Trophoblast cell (in vitro differentiated cells and primary cell): Measurements from ENCODE around the gene PHETA2.

ENCODE experiments used
- DNase-seq, 2 donors: peaks; one replicate each; pipeline ENCODE4 v3.0.0-alpha.2; 2016
- H2AFZ ChIP-seq: 2 replicates; pipeline ENCODE4 v1.6.1; 2013; ENCODE audit warnings: low read length, moderate library complexity, mild to moderate bottlenecking; ENCODE audit not compliant: insufficient read depth, poor library complexity
- H2AK5ac ChIP-seq: 2 replicates; pipeline ENCODE4 v1.6.1; 2013; ENCODE audit warnings: mild to moderate bottlenecking, low read length
- H2BK120ac ChIP-seq: 2 replicates; pipeline ENCODE4 v1.6.1; 2013; ENCODE audit warnings: low read length, mild to moderate bottlenecking, moderate library complexity; ENCODE audit not compliant: insufficient read depth, poor library complexity
- H2BK12ac ChIP-seq: 2 replicates; pipeline ENCODE4 v1.6.1; 2013; ENCODE audit warnings: mild to moderate bottlenecking, low read length, moderate library complexity
- H2BK5ac ChIP-seq: 2 replicates; pipeline ENCODE4 v1.6.1; 2013; ENCODE audit warnings: low read length, low read depth, moderate library complexity, mild to moderate bottlenecking; ENCODE audit not compliant: poor library complexity
- H3K14ac ChIP-seq: 2 replicates; pipeline ENCODE4 v1.6.1; 2013; ENCODE audit warnings: mild to moderate bottlenecking, low read length
- H3K18ac ChIP-seq: 2 replicates; pipeline ENCODE4 v1.6.1; 2013; ENCODE audit warnings: mild to moderate bottlenecking, low read length
- H3K23ac ChIP-seq: 2 replicates; pipeline ENCODE4 v1.6.1; 2013; ENCODE audit warnings: low read length
- H3K27ac ChIP-seq: 2 replicates; pipeline ENCODE4 v1.5.1; 2013; ENCODE audit warnings: low read depth, mild to moderate bottlenecking, inconsistent platforms, low read length, moderate library complexity
- H3K27me3 ChIP-seq: 2 replicates; pipeline ENCODE4 v1.6.1; 2013; ENCODE audit warnings: inconsistent platforms, mild to moderate bottlenecking, low read length, moderate library complexity; ENCODE audit not compliant: insufficient read depth
- H3K36me3 ChIP-seq, 2 experiments: 1 replicate in 1 of 2; 2 replicates in 1 of 2; pipeline ENCODE4 v1.6.1; 2013; ENCODE audit warnings: low read length in 2 of 2, mild to moderate bottlenecking in 2 of 2, moderate library complexity in 1 of 2; ENCODE audit not compliant: insufficient read depth in 2 of 2, control insufficient read depth in 1 of 2
- H3K4ac ChIP-seq: 2 replicates; pipeline ENCODE4 v1.6.1; 2013; ENCODE audit warnings: low read depth, mild to moderate bottlenecking, low read length, moderate library complexity
- H3K4me1 ChIP-seq, 2 experiments: 1 replicate in 1 of 2; 2 replicates in 1 of 2; pipeline ENCODE4 v1.6.1; 2013; ENCODE audit warnings: low read length in 2 of 2, mild to moderate bottlenecking in 2 of 2, moderate library complexity in 1 of 2; ENCODE audit not compliant: insufficient read depth in 2 of 2, control insufficient read depth in 1 of 2
- H3K4me2 ChIP-seq: 2 replicates; pipeline ENCODE4 v1.6.1; 2013; ENCODE audit warnings: inconsistent platforms, mild to moderate bottlenecking, low read length, moderate library complexity
- H3K4me3 ChIP-seq: 2 replicates; pipeline ENCODE4 v1.5.1; 2013; ENCODE audit warnings: mild to moderate bottlenecking, low read depth, low read length, inconsistent platforms
- H3K79me1 ChIP-seq: one replicate; pipeline ENCODE4 v1.6.1; 2013; ENCODE audit warnings: low read length
- H3K79me2 ChIP-seq: 2 replicates; pipeline ENCODE4 v1.6.1; 2013; ENCODE audit warnings: low read length, mild to moderate bottlenecking; ENCODE audit not compliant: control insufficient read depth, insufficient read depth, poor library complexity
- H3K9ac ChIP-seq: 2 replicates; pipeline ENCODE4 v1.6.1; 2013; ENCODE audit warnings: mild to moderate bottlenecking, low read length
- H3K9me3 ChIP-seq: 2 replicates; pipeline ENCODE4 v1.6.1; 2013; ENCODE audit warnings: low read depth, mild to moderate bottlenecking, control low read depth, inconsistent platforms, low read length; ENCODE audit not compliant: insufficient read depth
- H4K12ac ChIP-seq: 2 replicates; pipeline ENCODE4 v1.6.1; 2013; ENCODE audit warnings: low read depth, mild to moderate bottlenecking, low read length, moderate library complexity
- H4K8ac ChIP-seq: 2 replicates; pipeline ENCODE4 v1.6.1; 2013; ENCODE audit warnings: low read depth, mild to moderate bottlenecking, low read length, moderate library complexity
- H4K91ac ChIP-seq: one replicate; pipeline ENCODE4 v1.6.1; 2013; ENCODE audit warnings: low read depth, mild to moderate bottlenecking, low read length, moderate library complexity
- WGBS: extraction: QIAGEN DNeasy Blood & Tissue Kit; methylation state at CpG from one replicate; pipeline ENCODE4 v1.1.7; 2013; ENCODE audit warnings: missing lambda C conversion rate; ENCODE audit not compliant: insufficient read length, insufficient coverage; ENCODE audit errors: extremely low coverage; 5-methylcytosine and 5-hydroxymethylcytosine counted together

The PHETA2 gene

DNA sequence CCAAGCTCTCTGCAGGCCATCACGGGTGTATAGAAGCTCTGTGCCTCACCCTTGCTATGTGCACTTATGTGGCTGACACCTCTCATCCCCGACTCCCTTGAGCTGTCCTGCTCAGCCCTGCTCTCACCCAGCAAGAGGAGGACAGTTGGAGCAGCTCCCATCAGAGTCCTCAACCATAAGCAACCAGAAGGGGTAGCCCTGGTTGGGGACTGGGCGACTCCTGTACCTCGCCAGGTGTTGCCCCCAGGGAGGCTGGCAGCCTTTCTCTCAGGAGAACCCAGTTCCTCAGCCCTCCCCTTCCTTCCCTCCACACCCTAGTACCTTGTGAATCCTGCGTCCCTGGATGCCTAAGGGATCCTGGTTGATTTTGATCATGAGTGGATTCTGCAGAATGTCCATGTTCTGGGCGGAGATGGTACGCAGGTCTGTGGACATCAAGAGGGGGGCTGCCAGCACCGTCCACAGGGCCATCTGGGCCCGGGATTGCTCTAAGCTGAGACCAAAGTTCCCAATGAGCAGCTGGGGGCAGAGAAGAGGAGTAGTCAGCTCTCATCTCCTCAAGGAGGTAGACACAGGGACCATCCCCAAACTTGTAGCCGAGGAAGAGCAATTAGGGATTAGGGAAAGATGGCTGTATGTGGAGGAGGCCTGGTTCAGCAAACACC, 11.4 kb upstream of the PHETA2 start:
- peaks cover 4% of the 10 kb centered on the region for H3K9me3 ChIP-seq
- no peak overlapping the region for H3K4me3 ChIP-seq
- H3K14ac ChIP-seq, result no peak overlapping the region
- no peak overlapping the region for H3K27ac ChIP-seq
- no peak overlapping the region for H2BK12ac ChIP-seq
- no peak overlapping the region for H4K91ac ChIP-seq
- DNase-seq, result no peak
- H3K36me3 ChIP-seq, result peaks cover 24% of the 10 kb centered on the region in 2 experiments
- H3K18ac ChIP-seq, result no peak overlapping the region
- no peak overlapping the region for H2AK5ac ChIP-seq
- H2AFZ ChIP-seq, result no peak overlapping the region
- no peak overlapping the region for H3K23ac ChIP-seq
- no peaks in the 10 kb centered on the region for H3K27me3 ChIP-seq
- H4K8ac ChIP-seq, result no peak overlapping the region
- no peaks in the 10 kb centered on the region for H3K4me1 ChIP-seq
- H2BK120ac ChIP-seq, result no peak overlapping the region
- H4K12ac ChIP-seq, result no peak overlapping the region
- no peaks in the 10 kb centered on the region for H3K79me1 ChIP-seq
- no peak overlapping the region for H3K4me2 ChIP-seq
- no peak overlapping the region for H2BK5ac ChIP-seq
- H3K4ac ChIP-seq, result no peak overlapping the region
- no peaks in the 10 kb centered on the region for H3K79me2 ChIP-seq
- no peak overlapping the region for H3K9ac ChIP-seq
- no CpG with 5 or more reads among the region's 10 CpGs for WGBS

DNA sequence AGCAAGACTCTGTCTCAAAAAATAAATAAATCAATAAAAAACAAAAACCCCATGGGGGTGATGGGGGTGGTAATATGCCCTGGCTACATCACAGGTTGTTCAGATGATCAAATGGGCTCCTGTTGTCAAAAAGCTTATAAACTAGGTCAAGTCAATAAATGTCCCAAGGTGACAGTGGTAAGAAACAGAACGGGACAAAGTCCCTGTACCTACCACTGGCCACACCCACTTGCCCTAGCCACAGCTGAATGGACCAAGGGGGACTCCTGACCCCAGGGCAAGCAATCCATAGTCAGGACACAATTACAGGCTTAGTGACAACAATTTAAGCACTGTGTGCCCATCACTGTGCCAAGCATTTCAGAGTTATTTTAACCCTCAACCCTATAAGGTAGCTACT, 9.4 kb upstream of the PHETA2 start:
- Histone ChIP-seq H4K91ac (no peak overlapping the region), H3K27ac (no peak overlapping the region), H4K8ac (no peak overlapping the region), H3K18ac (no peak overlapping the region), H3K9ac (no peak overlapping the region), H2AK5ac (no peak overlapping the region), H3K27me3 (no peaks in the 10 kb centered on the region), H3K23ac (no peak overlapping the region), H3K14ac (no peak overlapping the region), H3K9me3 (peaks cover 3% of the 10 kb centered on the region), H2BK5ac (no peak overlapping the region), H2BK120ac (no peak overlapping the region), H3K4me2 (no peak overlapping the region), H3K36me3 (peaks cover 20 to 23% of the 10 kb centered on the region in 2 experiments), H3K4ac (no peak overlapping the region), H3K4me1 (peaks cover 0 to under 1% of the 10 kb centered on the region in 2 experiments), H3K79me2 (no peaks in the 10 kb centered on the region), H4K12ac (no peak overlapping the region), H3K4me3 (no peak overlapping the region), H2BK12ac (no peak overlapping the region), H2AFZ (no peak overlapping the region), H3K79me1 (no peaks in the 10 kb centered on the region)
- DNase-seq, result no peak
- WGBS, result no CpG with 5 or more reads among the region's 1 CpG

DNA sequence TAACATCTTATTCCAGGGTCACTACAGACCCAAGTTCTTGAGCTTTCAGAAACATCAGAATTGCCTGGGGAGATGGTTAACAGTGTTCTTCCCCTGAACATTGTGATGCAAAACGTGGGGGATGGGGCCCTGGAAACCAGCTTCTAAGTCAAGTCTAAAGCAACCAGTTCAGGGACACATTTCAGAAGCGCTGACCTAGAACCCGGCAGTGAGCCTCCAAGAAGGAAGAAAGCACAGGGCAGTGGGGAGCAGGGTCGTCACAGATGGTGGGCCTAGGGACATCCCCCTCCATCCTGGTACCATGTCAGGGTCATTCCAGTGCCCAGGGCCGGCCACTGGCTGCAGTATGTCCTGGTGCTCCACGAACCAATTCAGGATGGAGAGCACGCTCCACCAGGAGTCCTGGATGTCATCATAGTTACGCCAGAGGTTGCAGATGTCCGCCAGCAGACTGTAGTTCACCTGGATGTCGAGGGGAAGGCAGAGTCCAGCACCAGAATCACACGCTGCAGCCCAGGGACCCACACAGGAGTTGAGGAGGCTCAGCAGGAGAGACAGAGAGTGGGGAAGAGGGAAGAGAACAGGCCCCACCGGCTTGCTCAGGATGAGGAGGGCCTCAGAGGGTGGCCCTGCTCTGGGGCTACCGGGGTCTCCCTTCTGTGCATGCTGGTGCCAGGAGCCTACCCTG, 8.5 kb upstream of the PHETA2 start:
- H3K79me1 ChIP-seq, result no peaks in the 10 kb centered on the region
- no peaks in the 10 kb centered on the region for H3K79me2 ChIP-seq
- H4K91ac ChIP-seq, result no peak overlapping the region
- H3K36me3 ChIP-seq, result peaks cover 13 to 15% of the 10 kb centered on the region in 2 experiments
- no peak overlapping the region for H3K9ac ChIP-seq
- H3K9me3 ChIP-seq, result peaks cover 1% of the 10 kb centered on the region
- no peak overlapping the region for H2BK5ac ChIP-seq
- H2BK12ac ChIP-seq, result no peak overlapping the region
- no peak overlapping the region for H3K23ac ChIP-seq
- no peak for DNase-seq
- H3K4me1 ChIP-seq, result peaks cover 3 to 7% of the 10 kb centered on the region in 2 experiments
- H3K4me3 ChIP-seq, result no peak overlapping the region
- H3K4ac ChIP-seq, result no peak overlapping the region
- no peak overlapping the region for H2BK120ac ChIP-seq
- no peak overlapping the region for H3K18ac ChIP-seq
- no peaks in the 10 kb centered on the region for H3K27me3 ChIP-seq
- H3K27ac ChIP-seq, result no peak overlapping the region
- no peak overlapping the region for H2AK5ac ChIP-seq
- no peak overlapping the region for H3K14ac ChIP-seq
- WGBS, result no CpG with 5 or more reads among the region's 13 CpGs
- no peak overlapping the region for H4K12ac ChIP-seq
- H3K4me2 ChIP-seq, result no peak overlapping the region
- H4K8ac ChIP-seq, result no peak overlapping the region
- no peak overlapping the region for H2AFZ ChIP-seq

DNA sequence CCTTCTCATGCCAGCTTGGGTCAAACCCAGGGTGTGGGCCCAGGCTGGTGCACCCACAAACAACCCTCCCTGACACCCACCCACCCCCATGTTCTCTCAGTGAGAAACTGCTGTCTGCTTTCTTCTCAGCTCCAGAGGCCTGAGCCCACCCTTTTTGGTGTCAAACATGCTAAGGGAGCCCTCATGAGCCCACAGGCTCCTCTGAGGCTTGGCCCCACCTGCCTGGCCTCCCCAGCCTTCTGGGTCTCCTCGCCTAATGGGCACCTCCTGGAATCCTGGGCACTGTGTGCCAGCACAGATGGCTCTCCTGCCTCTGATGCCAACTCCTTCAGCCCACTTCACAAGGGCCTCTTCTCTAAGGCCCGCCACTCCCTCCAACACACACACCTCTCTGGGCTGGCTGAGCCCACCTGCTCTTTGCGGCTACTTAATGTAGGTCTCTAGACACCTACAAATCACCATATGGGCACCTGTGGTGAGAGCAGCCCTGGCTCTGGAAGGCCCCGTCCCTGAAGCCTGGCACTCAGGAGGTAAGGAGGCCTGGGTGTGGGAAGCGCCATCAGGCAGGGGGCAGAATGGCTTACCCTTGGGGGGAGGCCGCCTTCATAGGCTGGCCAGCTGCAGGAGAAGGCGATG, 7.8 kb upstream of the PHETA2 start:
- Histone ChIP-seq H3K9ac (no peak overlapping the region), H3K9me3 (peaks cover 1% of the 10 kb centered on the region), H3K4ac (no peak overlapping the region), H3K14ac (no peak overlapping the region), H2BK5ac (no peak overlapping the region), H2BK12ac (no peak overlapping the region), H2AFZ (no peak overlapping the region), H3K18ac (no peak overlapping the region), H3K79me2 (peaks cover 3% of the 10 kb centered on the region), H2BK120ac (no peak overlapping the region), H4K8ac (no peak overlapping the region), H2AK5ac (no peak overlapping the region), H3K4me1 (peaks cover 6 to 10% of the 10 kb centered on the region in 2 experiments), H4K12ac (no peak overlapping the region), H4K91ac (no peak overlapping the region), H3K79me1 (peaks cover 3% of the 10 kb centered on the region), H3K4me3 (no peak overlapping the region), H3K23ac (no peak overlapping the region), H3K27me3 (no peaks in the 10 kb centered on the region), H3K36me3 (peaks cover 8 to 11% of the 10 kb centered on the region in 2 experiments), H3K27ac (no peak overlapping the region), H3K4me2 (no peak overlapping the region)
- no peak for DNase-seq
- WGBS, result no CpG with 5 or more reads among the region's 7 CpGs
